Left lung (tissue), 10 donors: ENCODE data around the gene ANAPC7. TPM values are rescaled to one million over a fixed set of nuclear protein-coding genes. Genes with fewer than 3 reads are reported as not detected.
"Not testable (repeated sequence)": the region's sequence is repeated elsewhere in the genome, so short reads cannot be mapped to it uniquely, and the experiment has no call there.

ENCODE experiments used
- ATAC-seq: fragments of 200-7000 bp; cut with Tn5 transposase; one replicate; pipeline ENCODE4 v1.9.1; 2020; ENCODE audit warnings: moderate library complexity
- DNase-seq, 4 donors: peaks; one replicate each; pipeline ENCODE4 v3.0.0-alpha.2; 2013 to 2020
- H3K27ac ChIP-seq, 2 donors: fragments of 200-600 bp; sonication (generic) in 1 of 2; one replicate each; pipeline versions ENCODE4 v1.5.0 to v1.8.0; 2020 to 2021
- H3K27me3 ChIP-seq, 2 donors: fragments of 200-600 bp; sonication (generic) in 1 of 2; one replicate each; pipeline versions ENCODE4 v1.5.0 to v1.8.0; 2020 to 2021
- H3K36me3 ChIP-seq, 2 donors: fragments of 200-600 bp; sonication (generic) in 1 of 2; one replicate each; pipeline versions ENCODE4 v1.5.0 to v1.8.0; 2020 to 2021
- H3K4me1 ChIP-seq, 2 donors: fragments of 200-600 bp; one replicate each; pipeline ENCODE4 v1.8.0; 2021
- H3K4me3 ChIP-seq, 2 donors: fragments of 200-600 bp; sonication (generic) in 1 of 2; one replicate each; pipeline versions ENCODE4 v1.5.0 to v1.8.0; 2020 to 2021; ENCODE audit warnings: mild to moderate bottlenecking in 1 of 2
- H3K9me3 ChIP-seq, 2 donors: fragments of 200-600 bp; sonication (generic) in 1 of 2; one replicate each; pipeline versions ENCODE4 v1.5.0 to v1.8.0; 2020 to 2021
- CTCF ChIP-seq, 2 donors: fragments of 200-600 bp; sonication (generic) in 1 of 2; IDR thresholded peaks; one replicate each; pipeline versions ENCODE4 v1.5.0 to v1.8.0; 2021; ENCODE audit warnings: antibody characterized with exemption in 2 of 2
- intact Hi-C, 2 donors: fragments of 100-400 bp; cut with DNase I; formaldehyde crosslinking; loops; one replicate each; pipeline versions ENCODE4 v1.11.2 to v1.14.2; 2022
- polyA plus RNA-seq, 6 donors: library from polyadenylated mRNA; unstranded; fragments of 120-200 nt; gene quantifications; one replicate each; pipeline ENCODE4 v1.2.1, GENCODE V29; 2013; ENCODE audit not compliant: insufficient read length in 6 of 6
- total RNA-seq, 2 donors: library from RNA; stranded (reverse); fragmentation: NEBNext Ultra II Directional; extraction: Animal tissue kit (Norgen Biotek cat#: 25700); gene quantifications; one replicate each; pipeline ENCODE4 v1.2.1, GENCODE V29; 2021
- donor health status: DM: no; HTN: yes; CAD: no.
- donor health status: DM: no; HTN: no; CAD: no.

The ANAPC7 gene
- total and polyA plus RNA-seq, 8 donors = 48.6 to 94.6 (median 84.2) TPM

- Histone ChIP-seq H3K4me1 (peaks cover 0 to 23% of the 10 kb centered on the region in 2 donors), H3K4me3 (no peak overlapping the region), H3K27ac (no peak overlapping the region), H3K36me3 (peaks cover 0 to 7% of the 10 kb centered on the region in 2 donors), H3K9me3 (no peaks in the 10 kb centered on the region), H3K27me3 (no peaks in the 10 kb centered on the region)
- ATAC-seq (no peak), DNase-seq (no peak)
- no peak for TF ChIP-seq CTCF (IDR thresholded peaks at IDR 0.05)
- intact Hi-C loops = no loop called here
Measured at GRCh38 chr12:110365489-110366320, 37.8 kb downstream of the ANAPC7 start.

DNA sequence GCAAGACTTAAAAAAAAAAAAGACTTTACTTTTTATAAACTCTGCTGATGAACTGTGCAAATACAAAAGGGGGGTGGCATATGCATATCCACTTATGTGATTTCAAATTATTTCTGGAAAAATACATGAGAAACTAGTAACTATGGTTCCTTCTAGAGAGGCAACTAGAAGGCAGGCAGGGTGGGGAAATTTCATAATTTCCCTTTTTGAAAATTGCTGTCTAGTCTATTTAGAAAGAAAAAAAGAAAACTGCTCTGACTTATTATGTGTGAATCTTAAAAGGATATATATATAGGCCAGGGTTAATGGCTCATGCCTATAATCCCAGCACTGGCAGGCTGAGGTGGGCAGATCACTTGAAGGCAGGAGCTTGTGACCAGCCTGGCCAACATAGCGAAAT lies 42.3 kb downstream of the ANAPC7 start:
- intact Hi-C loops = no loop called here

DNA sequence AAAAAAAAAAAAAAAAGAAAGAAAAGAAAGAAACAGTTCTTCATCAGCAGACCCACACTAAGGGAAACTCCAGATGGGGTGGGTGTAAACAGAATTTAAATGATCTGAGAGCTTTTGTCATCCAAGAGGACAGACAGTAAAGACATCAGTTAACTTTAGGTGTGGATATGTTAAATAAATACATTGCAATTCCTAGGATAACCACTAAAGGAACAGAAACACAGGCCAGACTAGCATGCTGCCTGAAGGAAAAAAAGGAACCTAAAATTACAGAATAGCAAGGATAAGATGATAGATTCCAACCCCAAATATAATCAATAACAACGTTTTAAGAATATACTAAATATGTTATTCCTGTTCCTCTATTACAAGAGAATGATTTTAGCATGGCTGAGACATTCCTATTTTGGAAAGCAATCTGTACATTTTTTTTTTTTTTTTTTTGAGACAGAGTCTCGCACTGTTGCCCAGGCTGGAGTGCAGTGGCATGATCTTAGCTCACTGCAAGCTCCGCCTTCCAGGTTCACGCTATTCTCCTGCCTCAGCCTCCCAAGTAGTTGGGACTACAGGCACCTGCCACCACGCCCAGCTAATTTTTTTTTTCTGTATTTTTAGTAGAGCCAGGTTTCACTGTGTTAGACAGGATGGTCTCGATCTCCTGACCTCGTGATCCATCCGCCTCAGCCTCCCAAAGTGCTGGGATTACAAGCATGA lies 45.0 kb downstream of the ANAPC7 start:
- intact Hi-C loops = not testable (repeated sequence)

More for the DNA sequence above, 42.3 kb downstream of the ANAPC7 start:
- H3K4me3 ChIP-seq = no peak overlapping the region
- no peaks in the 10 kb centered on the region for H3K36me3 ChIP-seq
- no peaks in the 10 kb centered on the region for H3K9me3 ChIP-seq
- ATAC-seq (no peak), DNase-seq (no peak)
- no peaks in the 10 kb centered on the region for H3K27me3 ChIP-seq
- TF ChIP-seq CTCF (IDR thresholded peaks at IDR 0.05) = no peak
- peak overlapping the region in 1 of 2 donors; percentile 66 for H3K27ac ChIP-seq
- H3K4me1 ChIP-seq = peaks cover 0 to 20% of the 10 kb centered on the region in 2 donors

GRCh38 chr12:110355073-110355472 lies 48.4 kb downstream of the ANAPC7 start:
- peaks cover 0 to 13% of the 10 kb centered on the region in 2 donors for H3K4me1 ChIP-seq
- H3K9me3 ChIP-seq = no peaks in the 10 kb centered on the region
- no peak for TF ChIP-seq CTCF (IDR thresholded peaks at IDR 0.05)
- no peak overlapping the region for H3K27ac ChIP-seq
- ATAC-seq (peak; percentile 41), DNase-seq (no peak)
- no peaks in the 10 kb centered on the region for H3K27me3 ChIP-seq
- peaks cover 0 to 16% of the 10 kb centered on the region in 2 donors for H3K36me3 ChIP-seq
- intact Hi-C loops = no loop called here
- no peak overlapping the region for H3K4me3 ChIP-seq

More for the DNA sequence above, 45.0 kb downstream of the ANAPC7 start:
- H3K27me3 ChIP-seq, H3K4me3 ChIP-seq, H3K27ac ChIP-seq, H3K36me3 ChIP-seq, ATAC-seq, H3K9me3 ChIP-seq, DNase-seq: not testable (repeated sequence)
- TF ChIP-seq CTCF (IDR thresholded peaks at IDR 0.05) = peak in 1 of 2 donors; percentile 19
- H3K4me1 ChIP-seq = peaks cover 0 to 22% of the 10 kb centered on the region in 2 donors

DNA sequence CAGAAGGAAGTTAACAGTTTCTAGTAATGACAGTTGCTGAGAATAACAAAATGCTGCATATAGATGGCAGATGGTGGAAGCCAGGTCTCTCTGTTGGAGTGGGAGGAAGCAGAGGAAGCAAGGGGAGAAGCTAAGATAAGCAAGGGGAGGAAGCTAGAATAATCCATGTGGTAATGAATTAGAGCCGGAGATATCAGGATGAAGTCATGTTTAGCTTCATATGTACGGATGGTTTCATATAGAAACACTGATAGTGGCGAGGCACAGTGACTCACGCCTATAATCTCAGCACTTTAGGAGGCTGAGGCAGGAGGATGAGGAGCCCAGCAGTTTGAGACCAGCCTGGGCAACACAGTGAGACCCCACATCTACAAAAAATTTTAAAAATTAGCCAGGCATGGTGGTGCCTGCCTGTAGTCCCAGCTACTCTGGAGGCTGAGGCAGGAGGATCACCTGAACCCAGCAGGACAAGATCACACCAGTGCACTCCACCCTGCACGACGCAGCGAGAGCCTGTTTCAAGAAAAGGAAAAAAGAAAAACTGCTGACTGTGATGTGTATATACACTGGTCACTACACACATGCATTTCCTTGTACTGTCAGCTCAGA lies 49.2 kb downstream of the ANAPC7 start:
- no peak for TF ChIP-seq CTCF (IDR thresholded peaks at IDR 0.05)
- Histone ChIP-seq H3K9me3 (no peaks in the 10 kb centered on the region), H3K27ac (no peak overlapping the region), H3K4me1 (peaks cover 0 to 19% of the 10 kb centered on the region in 2 donors), H3K27me3 (no peaks in the 10 kb centered on the region), H3K36me3 (peaks cover 0 to 24% of the 10 kb centered on the region in 2 donors), H3K4me3 (no peak overlapping the region)
- no peak for DNase-seq
- intact Hi-C loops = no loop called here
- ATAC-seq = peak; percentile 30
